Liver (tissue), 3 donors: ENCODE data around the gene TSGA10IP.

ENCODE experiments used
- ATF3 ChIP-seq: IDR thresholded peaks from 2 replicates; pipeline ENCODE4 v1.6.1; 2016; ENCODE audit warnings: antibody characterized with exemption
- CTCF ChIP-seq: fragments of 150-350 bp; IDR thresholded peaks from 2 replicates; pipeline ENCODE4 v1.5.1; 2017; ENCODE audit warnings: improper control_type of control experiment, low read depth, low read length; ENCODE audit not compliant: missing input control
- REST ChIP-seq: IDR thresholded peaks from 2 replicates; pipeline ENCODE4 v1.6.1; 2016; ENCODE audit warnings: antibody characterized with exemption, mild to moderate bottlenecking
- SP1 ChIP-seq: IDR thresholded peaks from 2 replicates; pipeline ENCODE4 v1.6.1; 2018; ENCODE audit warnings: antibody characterized with exemption, mild to moderate bottlenecking
- donor health status: healthy.
- donor health status: healthy.

- TF ChIP-seq CTCF, result no peak
- TF ChIP-seq ATF3, result no peak
- TF ChIP-seq SP1, result no peak
- TF ChIP-seq REST, result no peak
Measured at GRCh38 chr11:65903068-65903481, 42.2 kb upstream of the TSGA10IP start.
